Caco-2 (cell line): ENCODE results near the gene NPB. TPM values are rescaled to one million over a fixed set of nuclear protein-coding genes. Genes with fewer than 3 reads are reported as not detected.
A peak's percentile ranks its signal among the peaks of the same experiment; 100 is the strongest.

Experiments
- BruUV-seq: library from RNA; stranded (reverse); fragments of 400-500 nt; replicated peaks from 2 replicates; lab custom pipeline; 2021; lab: Mats Ljungman, UMichigan
- CTCF ChIA-PET: fragments of 300-600 bp; sonication (Branson Sonifier 250); formaldehyde crosslinking; loops from one replicate; lab custom pipeline; 2022; ENCODE audit warnings: antibody characterized with exemption; lab: Charles Lee
- POLR2A ChIA-PET: fragments of 300-600 bp; sonication (Branson Sonifier 250); formaldehyde crosslinking; loops from one replicate; lab custom pipeline; 2022; ENCODE audit warnings: antibody characterized with exemption; lab: Charles Lee
- DNase-seq, 2 experiments: peaks; one replicate each; pipeline versions ENCODE4 v3.0.0 to v3.0.0-alpha.2; 2020 to 2022
- H3K27me3 ChIP-seq: replicated peaks from 2 replicates; pipeline ENCODE4 v1.6.0; 2011; ENCODE audit warnings: low read length; ENCODE audit not compliant: control insufficient read depth, insufficient read depth
- H3K36me3 ChIP-seq: 2 replicates; pipeline ENCODE4 v1.5.1; 2011; ENCODE audit warnings: low read length; ENCODE audit not compliant: control insufficient read depth, insufficient read depth
- H3K4me1 ChIP-seq: fragments of 250-450 bp; sonication (Bioruptor Pico); 2 replicates; pipeline ENCODE4 v1.5.1; 2020; ENCODE audit warnings: mild to moderate bottlenecking
- H3K4me3 ChIP-seq: 2 replicates; pipeline ENCODE4 v1.5.1; 2011; ENCODE audit warnings: low read depth, mild to moderate bottlenecking, control low read depth, low read length
- H3K9me3 ChIP-seq: fragments of 250-450 bp; sonication (Bioruptor Pico); 2 replicates; pipeline ENCODE4 v1.5.1; 2020; ENCODE audit warnings: mild to moderate bottlenecking, moderate library complexity
- H3K27ac Mint-ChIP-seq: one replicate; pipeline ENCODE4 v1.8.0; 2022; ENCODE audit warnings: mixed read lengths; ENCODE audit not compliant: unreplicated experiment
- H3K27me3 Mint-ChIP-seq: one replicate; pipeline ENCODE4 v1.8.0; 2022; ENCODE audit warnings: mixed read lengths; ENCODE audit not compliant: insufficient read depth, unreplicated experiment
- H3K36me3 Mint-ChIP-seq: one replicate; pipeline ENCODE4 v1.8.0; 2022; ENCODE audit warnings: mild to moderate bottlenecking, mixed read lengths; ENCODE audit not compliant: insufficient read depth, unreplicated experiment
- H3K4me1 Mint-ChIP-seq: one replicate; pipeline ENCODE4 v1.8.0; 2022; ENCODE audit warnings: low read depth, mixed read lengths; ENCODE audit not compliant: unreplicated experiment
- H3K4me3 Mint-ChIP-seq: one replicate; pipeline ENCODE4 v1.8.0; 2022; ENCODE audit warnings: mild to moderate bottlenecking, moderate library complexity, mixed read lengths; ENCODE audit not compliant: unreplicated experiment
- H3K9me3 Mint-ChIP-seq: one replicate; pipeline ENCODE4 v1.8.0; 2022; ENCODE audit warnings: mixed read lengths; ENCODE audit not compliant: unreplicated experiment
- CTCF ChIP-seq, 2 experiments: fragments of 200-600 bp in 1 of 2; IDR thresholded peaks; 1 replicate in 1 of 2; 2 replicates in 1 of 2; pipeline versions ENCODE4 v1.5.1 to v1.8.0; 2011 to 2022; ENCODE audit warnings: antibody characterized with exemption in 1 of 2, control low read depth in 1 of 2, inconsistent platforms in 1 of 2, low read depth in 1 of 2, low read length in 1 of 2, mild to moderate bottlenecking in 1 of 2, moderate library complexity in 1 of 2; ENCODE audit not compliant: insufficient read depth in 1 of 2, severe bottlenecking in 1 of 2, unreplicated experiment in 1 of 2
- intact Hi-C: fragments of 100-400 bp; cut with micrococcal nuclease; formaldehyde crosslinking; loops from one replicate; pipeline ENCODE4 v1.10.0; 2022; ENCODE audit not compliant: unreplicated experiment
- total RNA-seq: library from RNA; stranded (reverse); gene quantifications from 2 replicates; pipeline ENCODE4 v1.2.3, GENCODE V29; 2022

Gene NPB
- total RNA-seq, 1 experiment from 2014 or later = 0.68 TPM

- H3K4me1 Mint-ChIP-seq = peaks cover 7% of the 10 kb centered on the region
- peaks cover 12% of the 10 kb centered on the region; the same call in 1 of the 2 replicates for H3K36me3 ChIP-seq
- intact Hi-C loops = no loop called here
- peaks cover 87% of the 10 kb centered on the region for H3K36me3 Mint-ChIP-seq
- no peaks in the 10 kb centered on the region for H3K27me3 Mint-ChIP-seq
- BruUV-seq = no TSS peak
- peaks cover 12% of the 10 kb centered on the region for H3K4me1 ChIP-seq
- no peak overlapping the region for H3K27ac Mint-ChIP-seq
- no peak for DNase-seq
- ChIA-PET CTCF (no interaction called here), POLR2A (no interaction called here)
- H3K9me3 Mint-ChIP-seq = no peaks in the 10 kb centered on the region
- no peak for TF ChIP-seq CTCF (IDR thresholded peaks at IDR 0.05; ENCODE audit: insufficient read depth in 1 of 2, low read depth in 1 of 2, low read length in 1 of 2, severe bottlenecking in 1 of 2, unreplicated experiment in 1 of 2)
- no peak overlapping the region for H3K4me3 Mint-ChIP-seq
- no peaks in the 10 kb centered on the region for H3K9me3 ChIP-seq
- H3K4me3 ChIP-seq = no peak overlapping the region
- H3K27me3 ChIP-seq = no peaks in the 10 kb centered on the region
Observed at GRCh38 chr17:81905424-81905875, 3.4 kb downstream of the NPB start.

DNA sequence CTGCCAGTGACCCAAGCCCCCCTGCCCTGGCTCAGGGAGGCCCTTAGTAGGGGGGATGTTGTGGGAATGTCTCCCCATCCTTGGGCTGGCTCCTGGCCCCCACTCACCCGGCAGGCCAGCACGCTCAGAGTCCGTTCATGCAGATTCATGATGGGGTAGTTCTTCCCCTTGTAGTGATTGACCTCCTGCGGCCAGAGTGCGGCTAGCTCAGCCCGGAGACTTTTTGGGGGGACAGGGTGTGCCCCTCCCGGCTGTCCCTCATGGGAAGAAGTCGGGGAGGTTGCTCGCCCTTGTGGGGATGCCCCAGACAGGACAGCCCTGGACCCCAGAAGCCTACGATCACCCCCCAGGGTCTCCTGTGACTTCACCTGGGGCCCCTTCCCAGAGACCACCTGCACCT lies 4.0 kb downstream of the NPB start:
- no peak overlapping the region for H3K4me3 ChIP-seq
- H3K36me3 ChIP-seq = peaks cover 12% of the 10 kb centered on the region; the same call in 1 of the 2 replicates
- Mint-ChIP-seq H3K27ac (no peak overlapping the region), H3K9me3 (no peaks in the 10 kb centered on the region), H3K27me3 (no peaks in the 10 kb centered on the region), H3K4me3 (no peak overlapping the region), H3K36me3 (peaks cover 85% of the 10 kb centered on the region), H3K4me1 (peaks cover 2% of the 10 kb centered on the region)
- BruUV-seq = no TSS peak
- no peak for TF ChIP-seq CTCF (IDR thresholded peaks at IDR 0.05; ENCODE audit: insufficient read depth in 1 of 2, low read depth in 1 of 2, low read length in 1 of 2, severe bottlenecking in 1 of 2, unreplicated experiment in 1 of 2)
- no peaks in the 10 kb centered on the region for H3K27me3 ChIP-seq
- ChIA-PET CTCF (no interaction called here), POLR2A (no interaction called here)
- peaks cover 12% of the 10 kb centered on the region for H3K4me1 ChIP-seq
- no peaks in the 10 kb centered on the region for H3K9me3 ChIP-seq
- intact Hi-C loops = no loop called here
- DNase-seq = no peak

DNA sequence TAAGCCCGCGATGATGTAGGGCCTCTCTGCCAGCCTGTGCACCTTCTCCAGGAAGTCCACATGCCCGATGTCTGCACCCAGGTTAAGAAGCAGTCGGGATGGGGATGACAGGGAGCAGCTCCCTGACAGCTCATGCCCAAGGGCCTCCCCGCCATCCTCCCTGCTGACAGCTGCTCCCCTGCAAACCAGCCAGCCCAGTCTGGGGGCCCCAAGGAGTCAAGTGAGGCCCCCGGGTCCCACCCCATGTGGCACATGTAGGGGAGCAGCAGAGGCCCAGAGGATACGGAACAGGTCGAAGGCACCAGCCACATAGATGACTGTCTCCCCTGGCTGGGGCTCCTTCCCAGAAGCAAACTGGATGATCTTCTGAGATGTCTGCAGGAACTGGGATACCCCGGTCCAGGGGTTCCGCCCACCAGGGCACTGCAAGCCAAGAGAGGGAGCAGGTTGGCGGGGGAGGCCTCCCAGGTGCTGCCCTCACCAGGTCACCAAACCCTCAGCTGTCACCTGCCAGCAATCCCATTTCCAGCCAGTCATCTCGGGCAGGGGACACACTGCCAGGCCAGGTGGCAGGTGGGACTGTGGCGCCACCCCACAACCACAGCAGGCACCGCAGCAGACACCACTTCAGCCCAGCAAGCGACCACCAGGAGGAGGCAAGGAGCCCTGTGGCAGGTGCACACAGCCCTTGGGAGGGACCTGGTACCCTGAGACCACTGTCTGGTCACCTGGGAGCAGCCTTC lies 4.6 kb downstream of the NPB start:
- Histone ChIP-seq H3K4me1 (peaks cover 14% of the 10 kb centered on the region), H3K4me3 (no peak overlapping the region), H3K9me3 (no peaks in the 10 kb centered on the region), H3K27me3 (no peaks in the 10 kb centered on the region), H3K36me3 (peaks cover 12% of the 10 kb centered on the region; the same call in 1 of the 2 replicates)
- no peak overlapping the region for H3K27ac Mint-ChIP-seq
- BruUV-seq = no TSS peak
- CTCF ChIA-PET = no interaction called here
- H3K9me3 Mint-ChIP-seq = no peaks in the 10 kb centered on the region
- peak in 1 of 2 experiments; percentile 17 for TF ChIP-seq CTCF (IDR thresholded peaks at IDR 0.05; ENCODE audit: insufficient read depth in 1 of 2, low read depth in 1 of 2, low read length in 1 of 2, severe bottlenecking in 1 of 2, unreplicated experiment in 1 of 2)
- H3K36me3 Mint-ChIP-seq = peaks cover 85% of the 10 kb centered on the region
- POLR2A ChIA-PET = no interaction called here
- DNase-seq = no peak
- intact Hi-C loops = no loop called here
- H3K27me3 Mint-ChIP-seq = no peaks in the 10 kb centered on the region
- H3K4me1 Mint-ChIP-seq = no peaks in the 10 kb centered on the region
- H3K4me3 Mint-ChIP-seq = no peak overlapping the region
